HG03280 (cell line): Measurements from ENCODE around the gene BMPR1A.
"Not testable (repeated sequence)": the region's sequence is repeated elsewhere in the genome, so short reads cannot be mapped to it uniquely, and the experiment has no call there.

Source experiments
- ATAC-seq: cut with Tn5 transposase; IDR thresholded peaks from one replicate; pipeline ENCODE4 v1.9.1; 2021; ENCODE audit warnings: mild to moderate bottlenecking, moderate library complexity; ENCODE audit not compliant: unreplicated experiment

Gene BMPR1A

GRCh38 chr10:86871563-86872183, 115.3 kb downstream of the BMPR1A start:
- ATAC-seq, result no peak

- ATAC-seq, result no peak
Observed at GRCh38 chr10:86872757-86873156, 116.3 kb downstream of the BMPR1A start.

GRCh38 chr10:86876748-86877147, 120.3 kb downstream of the BMPR1A start:
- no peak for ATAC-seq

GRCh38 chr10:86878983-86879713, 122.7 kb downstream of the BMPR1A start:
- no peak for ATAC-seq

- ATAC-seq, result no peak
Observed at GRCh38 chr10:86880971-86881370, 124.6 kb downstream of the BMPR1A start.

GRCh38 chr10:86888585-86889381, 132.4 kb downstream of the BMPR1A start:
- peak; percentile 97 for ATAC-seq

GRCh38 chr10:86889997-86890396, 133.6 kb downstream of the BMPR1A start:
- no peak for ATAC-seq

GRCh38 chr10:86898511-86898910, 142.1 kb downstream of the BMPR1A start:
- ATAC-seq, result no peak

- ATAC-seq, result no peak
Observed at GRCh38 chr10:86899132-86899531, 142.7 kb downstream of the BMPR1A start.

GRCh38 chr10:86899670-86900276, 143.4 kb downstream of the BMPR1A start:
- no peak for ATAC-seq

- no peak for ATAC-seq
Observed at GRCh38 chr10:86900955-86901354, 144.5 kb downstream of the BMPR1A start.

- ATAC-seq, result no peak
Observed at GRCh38 chr10:86904600-86904999, 148.2 kb downstream of the BMPR1A start.

GRCh38 chr10:86905429-86905828, 149.0 kb downstream of the BMPR1A start:
- ATAC-seq, result no peak

- no peak for ATAC-seq
Observed at GRCh38 chr10:86914734-86915133, 158.3 kb downstream of the BMPR1A start.

- ATAC-seq, result no peak
Observed at GRCh38 chr10:86918022-86918471, 161.6 kb downstream of the BMPR1A start.

GRCh38 chr10:86922553-86922961, 166.1 kb downstream of the BMPR1A start:
- no peak for ATAC-seq

- ATAC-seq, result no peak
Observed at GRCh38 chr10:86929468-86930380, 173.3 kb downstream of the BMPR1A start.

- no peak for ATAC-seq
Observed at GRCh38 chr10:86931872-86932271, 175.5 kb downstream of the BMPR1A start.

- ATAC-seq, result no peak
Observed at GRCh38 chr10:86932674-86933073, 176.3 kb downstream of the BMPR1A start.

- not testable (repeated sequence) for ATAC-seq
Observed at GRCh38 chr10:86934162-86934711, 177.8 kb downstream of the BMPR1A start.
